H1 (cell line): ENCODE data around the gene ELOVL5. TPM values are rescaled to one million over a fixed set of nuclear protein-coding genes. Genes with fewer than 3 reads are reported as not detected.

Experiments
- CBX8 ChIP-seq: fragments of 300-800, 300-1000 bp; sonication (generic); IDR thresholded peaks from 2 replicates; pipeline ENCODE4 v1.7.1; 2016; ENCODE audit warnings: low read depth, low read length, borderline replicate concordance
- CHD7 ChIP-seq: fragments of 300-600 bp; sonication (generic); IDR thresholded peaks from 2 replicates; pipeline ENCODE4 v1.7.1; 2012; ENCODE audit warnings: low read length, moderate library complexity, mild to moderate bottlenecking, inconsistent platforms; ENCODE audit not compliant: insufficient replicate concordance
- NANOG ChIP-seq: IDR thresholded peaks from 2 replicates; pipeline ENCODE4 v1.6.1; 2011; ENCODE audit warnings: low read length, low read depth, mild to moderate bottlenecking, inconsistent platforms; ENCODE audit not compliant: insufficient read depth, poor library complexity, severe bottlenecking
- RBBP5 ChIP-seq: IDR thresholded peaks from 2 replicates; pipeline ENCODE4 v1.7.1; 2012; ENCODE audit warnings: low read depth, mild to moderate bottlenecking, inconsistent platforms, low read length, moderate library complexity, borderline replicate concordance
- RFX5 ChIP-seq: IDR thresholded peaks from 2 replicates; pipeline ENCODE4 v1.6.1; 2011; ENCODE audit warnings: low read depth, low read length, improper control_type of control experiment, borderline replicate concordance
- RNF2 ChIP-seq: fragments of 200-900, 300-1000 bp; sonication (generic); IDR thresholded peaks from 2 replicates; pipeline ENCODE4 v1.7.1; 2016; ENCODE audit warnings: borderline replicate concordance, low read depth, mild to moderate bottlenecking, antibody characterized with exemption, low read length; ENCODE audit not compliant: poor library complexity, severe bottlenecking; ENCODE audit errors: missing control alignments
- SP1 ChIP-seq: IDR thresholded peaks from 2 replicates; pipeline ENCODE4 v1.6.1; 2011; ENCODE audit warnings: low read depth, low read length
- SP4 ChIP-seq: IDR thresholded peaks from 2 replicates; pipeline ENCODE4 v1.6.1; 2012; ENCODE audit warnings: low read length, inconsistent platforms
- TCF12 ChIP-seq: IDR thresholded peaks from 2 replicates; pipeline ENCODE4 v1.6.1; 2011; ENCODE audit warnings: low read depth, mild to moderate bottlenecking, low read length
- TEAD4 ChIP-seq: IDR thresholded peaks from 2 replicates; pipeline ENCODE4 v1.6.1; 2012; ENCODE audit warnings: low read depth, low read length, inconsistent platforms, mixed read lengths
- polyA plus RNA-seq, 7 experiments: library from polyadenylated mRNA; depleted of rRNA in 3 of 7; stranded (reverse) in 5 of 7; unstranded in 2 of 7; fragments of >200 nt in 5 of 7; fragments of 200-250 nt in 2 of 7; gene quantifications; 1 replicate in 5 of 7; 2 replicates in 1 of 7; 4 replicates in 1 of 7; pipeline versions ENCODE4 v1.2.1 to v1.2.3, GENCODE V29; 2011 to 2013; ENCODE audit warnings: missing spikeins in 2 of 7, mixed read lengths in 2 of 7
- total RNA-seq: library from RNA; stranded (reverse); fragmentation: NEBNext Ultra II Directional; extraction: Animal tissue kit (Norgen Biotek cat#: 25700); gene quantifications from 2 replicates; pipeline ENCODE4 v1.2.1, GENCODE V29; 2021

Gene ELOVL5
- total and polyA plus RNA-seq, 2 of the 8 experiments (the other 6 are each of a cell fraction or from before 2014, with no cell fraction given) = 113 to 156 TPM

- TF ChIP-seq CHD7 = no peak
- peak; percentile 20; the same call in 1 of the 2 replicates for TF ChIP-seq RFX5
- TF ChIP-seq SP1 = peak; percentile 89
- no peak for TF ChIP-seq RNF2
- no peak for TF ChIP-seq CBX8
- TF ChIP-seq TCF12 = no peak
- peak; percentile 51; the same call in 1 of the 2 replicates for TF ChIP-seq RBBP5
- TF ChIP-seq TEAD4 = 0 out of 2 replicates have a peak, but pooled peaks have one; percentile 11
- no peak for TF ChIP-seq NANOG
- peak; percentile 40 for TF ChIP-seq SP4
These were observed 10.5 kb upstream of the ELOVL5 start (continued) for GRCh38 chr6:53359095-53359842.
